HS-27A (cell line): ENCODE data around the gene POTEJ.
"Not testable (repeated sequence)": the region's sequence is repeated elsewhere in the genome, so short reads cannot be mapped to it uniquely, and the experiment has no call there.

Experiments
- DNase-seq: peaks from one replicate; pipeline ENCODE4 v3.0.0-alpha.2; 2012; ENCODE audit warnings: low read depth, missing footprints

POTEJ gene

GRCh38 chr2:130608276-130609001 is 2.8 kb upstream of the POTEJ start:
- not testable (repeated sequence) for DNase-seq

- DNase-seq: not testable (repeated sequence)
These were observed 2.0 kb upstream of the POTEJ start for GRCh38 chr2:130609002-130609920.

- DNase-seq: not testable (repeated sequence)
These were observed 754 bp upstream of the POTEJ start for GRCh38 chr2:130610486-130610885.

GRCh38 chr2:130628784-130629475 is 17.7 kb downstream of the POTEJ start:
- not testable (repeated sequence) for DNase-seq

GRCh38 chr2:130638973-130639372 is 27.7 kb downstream of the POTEJ start:
- DNase-seq: not testable (repeated sequence)

- DNase-seq: not testable (repeated sequence)
These were observed 30.4 kb downstream of the POTEJ start for GRCh38 chr2:130641688-130642087.

- DNase-seq: not testable (repeated sequence)
These were observed 38.0 kb downstream of the POTEJ start for GRCh38 chr2:130649285-130649684.

- DNase-seq: not testable (repeated sequence)
These were observed 53.3 kb downstream of the POTEJ start for GRCh38 chr2:130664506-130664905.

- DNase-seq: not testable (repeated sequence)
These were observed 54.4 kb downstream of the POTEJ start for GRCh38 chr2:130665596-130665995.

GRCh38 chr2:130667516-130667915 is 56.3 kb downstream of the POTEJ start:
- not testable (repeated sequence) for DNase-seq

GRCh38 chr2:130670026-130670745 is 58.9 kb downstream of the POTEJ start:
- DNase-seq: not testable (repeated sequence)

GRCh38 chr2:130692041-130692770 is 81.0 kb downstream of the POTEJ start:
- DNase-seq: not testable (repeated sequence)

- not testable (repeated sequence) for DNase-seq
These were observed 82.2 kb downstream of the POTEJ start for GRCh38 chr2:130693474-130693873.

GRCh38 chr2:130703250-130703649 is 92.0 kb downstream of the POTEJ start:
- DNase-seq: not testable (repeated sequence)
